Left kidney (tissue), 2 donors: Measurements from ENCODE around the gene FCRL6. TPM values are rescaled to one million over a fixed set of nuclear protein-coding genes. Genes with fewer than 3 reads are reported as not detected.

Source experiments
- DNase-seq: peaks from one replicate; pipeline ENCODE4 v3.0.0-alpha.2; 2013
- polyA plus RNA-seq: library from polyadenylated mRNA; unstranded; fragments of 120-200 nt; gene quantifications from one replicate; pipeline ENCODE4 v1.2.1, GENCODE V29; 2013; ENCODE audit not compliant: insufficient read length

FCRL6 gene
- polyA plus RNA-seq, 1 donor, result 0.27 TPM

- no peak for DNase-seq
Measured at GRCh38 chr1:159864262-159864661, 62.1 kb downstream of the FCRL6 start.

Other genes with a start within 250 kb of the FCRL6 start
- gene APCS, start 214.5 kb upstream of the FCRL6 start, polyA plus RNA-seq, result not detected
- not detected for gene CRP, start 87.8 kb upstream of the FCRL6 start, polyA plus RNA-seq
- 20.3 TPM for gene DUSP23, start 21.4 kb upstream of the FCRL6 start, polyA plus RNA-seq
- gene SLAMF8, start 24.5 kb downstream of the FCRL6 start, polyA plus RNA-seq, result 0.80 TPM
- gene VSIG8, start 60.3 kb downstream of the FCRL6 start, polyA plus RNA-seq, result 0.17 TPM
- gene CFAP45, start 97.8 kb downstream of the FCRL6 start, polyA plus RNA-seq, result 3.8 TPM
- gene TAGLN2, start 123.1 kb downstream of the FCRL6 start, polyA plus RNA-seq, result 94.6 TPM
- 15.6 TPM for gene IGSF9, start 143.3 kb downstream of the FCRL6 start, polyA plus RNA-seq
- not detected for gene SLAMF9, start 151.9 kb downstream of the FCRL6 start, polyA plus RNA-seq
- 15.6 TPM for gene PIGM, start 229.6 kb downstream of the FCRL6 start, polyA plus RNA-seq